Activated CD8-positive, alpha-beta T cell treated with anti-CD3 and anti-CD28 coated beads for 36 hours (primary cell): ENCODE data around the gene B3GNT3. TPM values are rescaled to one million over a fixed set of nuclear protein-coding genes. Genes with fewer than 3 reads are reported as not detected.

Source experiments
- ATAC-seq: fragments of 200-7000 bp; cut with Tn5 transposase; one replicate; pipeline ENCODE4 v1.10.0; 2021; ENCODE audit warnings: mild to moderate bottlenecking, moderate library complexity
- CTCF ChIA-PET: fragments of 350-600 bp; sonication (Branson Sonifier 250); formaldehyde crosslinking; loops from one replicate; lab custom pipeline; 2021; ENCODE audit warnings: antibody characterized with exemption; lab: Charles Lee
- POLR2A ChIA-PET: fragments of 350-600 bp; sonication (Branson Sonifier 250); formaldehyde crosslinking; loops from one replicate; lab custom pipeline; 2021; ENCODE audit warnings: antibody characterized with exemption; lab: Charles Lee
- DNase-seq: peaks from one replicate; pipeline ENCODE4 v3.0.0-alpha.2; 2020
- H3K27ac Mint-ChIP-seq: one replicate; pipeline ENCODE4 v1.8.0; 2021; ENCODE audit warnings: mild to moderate bottlenecking, mixed read lengths
- H3K27me3 Mint-ChIP-seq: one replicate; pipeline ENCODE4 v1.8.0; 2021; ENCODE audit warnings: mixed read lengths
- H3K36me3 Mint-ChIP-seq: one replicate; pipeline ENCODE4 v1.8.0; 2021; ENCODE audit warnings: low read depth, mixed read lengths
- H3K4me1 Mint-ChIP-seq: one replicate; pipeline ENCODE4 v1.8.0; 2021; ENCODE audit warnings: low read depth, mixed read lengths
- H3K4me3 Mint-ChIP-seq: one replicate; pipeline ENCODE4 v1.8.0; 2021; ENCODE audit warnings: mild to moderate bottlenecking, moderate library complexity, mixed read lengths
- H3K9me3 Mint-ChIP-seq: one replicate; pipeline ENCODE4 v1.8.0; 2021; ENCODE audit warnings: mixed read lengths
- CTCF ChIP-seq: fragments of 200-600 bp; IDR thresholded peaks from one replicate; pipeline ENCODE4 v1.8.0; 2022; ENCODE audit warnings: antibody characterized with exemption, mild to moderate bottlenecking
- intact Hi-C: fragments of 100-400 bp; cut with micrococcal nuclease; formaldehyde crosslinking; loops from one replicate; pipeline ENCODE4 v1.10.0; 2022
- total RNA-seq, 2 experiments: library from RNA; stranded (reverse); gene quantifications; one replicate each; pipeline ENCODE4 v1.2.3, GENCODE V29; 2021

B3GNT3 gene
- total RNA-seq, 2 experiments from 2014 or later: 0.20 TPM; not detected in 1

GRCh38 chr19:17860993-17861360, 66.0 kb downstream of the B3GNT3 start:
- intact Hi-C loops: no loop called here
- no peak for ATAC-seq
- Mint-ChIP-seq H3K9me3 (no peaks in the 10 kb centered on the region), H3K36me3 (peaks cover 51% of the 10 kb centered on the region), H3K4me1 (peaks cover 28% of the 10 kb centered on the region), H3K27ac (peak overlapping the region; percentile 97), H3K27me3 (no peaks in the 10 kb centered on the region), H3K4me3 (peak overlapping the region; percentile 82)
- POLR2A ChIA-PET: interaction anchor here (0.7 to 8.7 kb wide), 20 partner anchors 10 to 455 kb away, joined by 3 to 143 read pairs (median 4); partner anchors contain the start of genes BST2, CCDC124, FCHO1 and JAK3
- TF ChIP-seq CTCF: no peak
- CTCF ChIA-PET: interaction anchor here (0.7 to 11.7 kb wide), 5 partner anchors 11 to 136 kb away, joined by 3 to 194 read pairs (median 4); partner anchors contain the start of genes CCDC124 and SLC5A5
- no peak for DNase-seq

GRCh38 chr19:17861542-17862402, 66.8 kb downstream of the B3GNT3 start:
- ChIA-PET CTCF (interaction anchor here (1.1 to 11.7 kb wide), 3 partner anchors 16 to 197 kb away, joined by 3 to 194 read pairs (median 3); partner anchors contain the start of gene CCDC124), POLR2A (interaction anchor here (0.8 to 8.7 kb wide), 12 partner anchors 9 to 456 kb away, joined by 3 to 143 read pairs (median 4); partner anchors contain the start of genes BST2, CCDC124, JAK3 and SLC5A5)
- ATAC-seq (no peak), DNase-seq (no peak)
- Mint-ChIP-seq H3K36me3 (peaks cover 51% of the 10 kb centered on the region), H3K27ac (peak overlapping the region; percentile 97), H3K27me3 (no peaks in the 10 kb centered on the region), H3K9me3 (no peaks in the 10 kb centered on the region), H3K4me3 (peak overlapping the region; percentile 82), H3K4me1 (peaks cover 28% of the 10 kb centered on the region)
- intact Hi-C loops: no loop called here
- TF ChIP-seq CTCF: no peak

GRCh38 chr19:17862711-17863519, 68.0 kb downstream of the B3GNT3 start:
- no peaks in the 10 kb centered on the region for H3K9me3 Mint-ChIP-seq
- H3K36me3 Mint-ChIP-seq: peaks cover 51% of the 10 kb centered on the region
- TF ChIP-seq CTCF: no peak
- H3K27ac Mint-ChIP-seq: peak overlapping the region; percentile 97
- POLR2A ChIA-PET: interaction anchor here (0.5 to 8.7 kb wide), 9 partner anchors 8 to 137 kb away, joined by 3 to 143 read pairs (median 5); partner anchors contain the start of genes CCDC124, JAK3 and SLC5A5
- H3K4me1 Mint-ChIP-seq: peaks cover 28% of the 10 kb centered on the region
- no peaks in the 10 kb centered on the region for H3K27me3 Mint-ChIP-seq
- H3K4me3 Mint-ChIP-seq: peak overlapping the region; percentile 82
- no peak for ATAC-seq
- CTCF ChIA-PET: interaction anchor here (1.2 to 3.4 kb wide), 2 partner anchors 70 to 196 kb away, joined by 3 to 18 read pairs; partner anchors contain the start of gene CCDC124
- no peak for DNase-seq
- intact Hi-C loops: no loop called here

Other genes with a start within 250 kb of the B3GNT3 start
- 10 to 100 TPM; 62.1 to 64.2 TPM for gene COLGALT1, start 239.5 kb upstream of the B3GNT3 start, total RNA-seq
- gene UNC13A, start 106.8 kb upstream of the B3GNT3 start, total RNA-seq: not detected
- 10 to 100 TPM; 53.8 to 54.7 TPM for gene MAP1S, start 75.7 kb upstream of the B3GNT3 start, total RNA-seq
- gene FCHO1, start 43.7 kb upstream of the B3GNT3 start, total RNA-seq: 10 to 100 TPM; 36.9 to 38.3 TPM
- 1 to 10 TPM; 5.9 to 6.9 TPM for gene INSL3, start 26.4 kb downstream of the B3GNT3 start, total RNA-seq
- gene JAK3, start 52.8 kb downstream of the B3GNT3 start, total RNA-seq: 100 to 1,000 TPM; 120 to 126 TPM
- gene RPL18A, start 64.8 kb downstream of the B3GNT3 start, total RNA-seq: 1,000 to 10,000 TPM; 3,663 to 3,679 TPM
- under 1 TPM; 0.87 to 0.99 TPM for gene SLC5A5, start 76.8 kb downstream of the B3GNT3 start, total RNA-seq
- 100 to 1,000 TPM; 120 to 129 TPM for gene CCDC124, start 137.9 kb downstream of the B3GNT3 start, total RNA-seq
- 1 to 10 TPM in 1 of 2 experiments, under 1 TPM in 1; 0.25 to 1.7 TPM for gene KCNN1, start 172.0 kb downstream of the B3GNT3 start, total RNA-seq
- 10 to 100 TPM; 29.1 TPM for gene ARRDC2, start 213.0 kb downstream of the B3GNT3 start, total RNA-seq